HL-60 (cell line): Measurements from ENCODE around the gene KISS1R.

Experiments
- DNase-seq, 2 experiments: peaks; one replicate each; pipeline ENCODE4 v3.0.0-alpha.2; 2010 to 2020; ENCODE audit warnings: low read depth in 1 of 2, low spot score in 1 of 2
- H3K27ac ChIP-seq: fragments of 250-450 bp; sonication (Bioruptor Pico); replicated peaks from 2 replicates; pipeline ENCODE4 v1.5.1; 2020; ENCODE audit warnings: mild to moderate bottlenecking, moderate library complexity
- H3K27me3 ChIP-seq: fragments of 250-450 bp; sonication (Bioruptor Pico); 2 replicates; pipeline ENCODE4 v1.5.1; 2021; ENCODE audit warnings: mild to moderate bottlenecking, moderate library complexity; ENCODE audit not compliant: insufficient read depth, poor library complexity, severe bottlenecking
- H3K4me3 ChIP-seq: replicated peaks from 2 replicates; pipeline ENCODE4 v1.5.1; 2011; ENCODE audit warnings: mild to moderate bottlenecking, control low read depth, low read length; ENCODE audit not compliant: insufficient read depth
- CTCF ChIP-seq: IDR thresholded peaks from one replicate; pipeline ENCODE4 v1.5.1; 2011; ENCODE audit warnings: low read length, control low read depth, inconsistent platforms; ENCODE audit not compliant: insufficient read depth
- GABPA ChIP-seq: IDR thresholded peaks from 2 replicates; pipeline ENCODE4 v1.6.1; 2012; ENCODE audit warnings: low read depth
- POLR2AphosphoS5 ChIP-seq: IDR thresholded peaks from 2 replicates; pipeline ENCODE4 v1.6.1; 2012; ENCODE audit warnings: low read depth
- SPI1 ChIP-seq: IDR thresholded peaks from 2 replicates; pipeline ENCODE4 v1.6.1; 2012; ENCODE audit warnings: low read depth, mild to moderate bottlenecking, borderline replicate concordance
- TF ChIP-seq, protein P1 (sequence below): IDR thresholded peaks from 2 replicates; pipeline ENCODE4 v1.6.1; 2012; ENCODE audit warnings: low read depth; ENCODE audit not compliant: insufficient replicate concordance

The KISS1R gene

GRCh38 chr19:900043-900301 is 17.2 kb upstream of the KISS1R start:
- no peak overlapping the region for H3K27ac ChIP-seq
- DNase-seq = no peak
- TF ChIP-seq GABPA (no peak), POLR2AphosphoS5 (no peak), CTCF (no peak), SPI1 (no peak)
- TF ChIP-seq, protein P1, sequence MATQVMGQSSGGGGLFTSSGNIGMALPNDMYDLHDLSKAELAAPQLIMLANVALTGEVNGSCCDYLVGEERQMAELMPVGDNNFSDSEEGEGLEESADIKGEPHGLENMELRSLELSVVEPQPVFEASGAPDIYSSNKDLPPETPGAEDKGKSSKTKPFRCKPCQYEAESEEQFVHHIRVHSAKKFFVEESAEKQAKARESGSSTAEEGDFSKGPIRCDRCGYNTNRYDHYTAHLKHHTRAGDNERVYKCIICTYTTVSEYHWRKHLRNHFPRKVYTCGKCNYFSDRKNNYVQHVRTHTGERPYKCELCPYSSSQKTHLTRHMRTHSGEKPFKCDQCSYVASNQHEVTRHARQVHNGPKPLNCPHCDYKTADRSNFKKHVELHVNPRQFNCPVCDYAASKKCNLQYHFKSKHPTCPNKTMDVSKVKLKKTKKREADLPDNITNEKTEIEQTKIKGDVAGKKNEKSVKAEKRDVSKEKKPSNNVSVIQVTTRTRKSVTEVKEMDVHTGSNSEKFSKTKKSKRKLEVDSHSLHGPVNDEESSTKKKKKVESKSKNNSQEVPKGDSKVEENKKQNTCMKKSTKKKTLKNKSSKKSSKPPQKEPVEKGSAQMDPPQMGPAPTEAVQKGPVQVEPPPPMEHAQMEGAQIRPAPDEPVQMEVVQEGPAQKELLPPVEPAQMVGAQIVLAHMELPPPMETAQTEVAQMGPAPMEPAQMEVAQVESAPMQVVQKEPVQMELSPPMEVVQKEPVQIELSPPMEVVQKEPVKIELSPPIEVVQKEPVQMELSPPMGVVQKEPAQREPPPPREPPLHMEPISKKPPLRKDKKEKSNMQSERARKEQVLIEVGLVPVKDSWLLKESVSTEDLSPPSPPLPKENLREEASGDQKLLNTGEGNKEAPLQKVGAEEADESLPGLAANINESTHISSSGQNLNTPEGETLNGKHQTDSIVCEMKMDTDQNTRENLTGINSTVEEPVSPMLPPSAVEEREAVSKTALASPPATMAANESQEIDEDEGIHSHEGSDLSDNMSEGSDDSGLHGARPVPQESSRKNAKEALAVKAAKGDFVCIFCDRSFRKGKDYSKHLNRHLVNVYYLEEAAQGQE = no peak
- no peak overlapping the region for H3K4me3 ChIP-seq
- H3K27me3 ChIP-seq = no peaks in the 10 kb centered on the region

- H3K27me3 ChIP-seq = no peaks in the 10 kb centered on the region
- no peak for DNase-seq
- H3K4me3 ChIP-seq = no peak overlapping the region
- TF ChIP-seq GABPA (no peak), CTCF (no peak), SPI1 (no peak), POLR2AphosphoS5 (no peak)
- TF ChIP-seq, protein P1 = no peak
- no peak overlapping the region for H3K27ac ChIP-seq
These were observed 16.6 kb upstream of the KISS1R start for GRCh38 chr19:900302-901111.

DNA sequence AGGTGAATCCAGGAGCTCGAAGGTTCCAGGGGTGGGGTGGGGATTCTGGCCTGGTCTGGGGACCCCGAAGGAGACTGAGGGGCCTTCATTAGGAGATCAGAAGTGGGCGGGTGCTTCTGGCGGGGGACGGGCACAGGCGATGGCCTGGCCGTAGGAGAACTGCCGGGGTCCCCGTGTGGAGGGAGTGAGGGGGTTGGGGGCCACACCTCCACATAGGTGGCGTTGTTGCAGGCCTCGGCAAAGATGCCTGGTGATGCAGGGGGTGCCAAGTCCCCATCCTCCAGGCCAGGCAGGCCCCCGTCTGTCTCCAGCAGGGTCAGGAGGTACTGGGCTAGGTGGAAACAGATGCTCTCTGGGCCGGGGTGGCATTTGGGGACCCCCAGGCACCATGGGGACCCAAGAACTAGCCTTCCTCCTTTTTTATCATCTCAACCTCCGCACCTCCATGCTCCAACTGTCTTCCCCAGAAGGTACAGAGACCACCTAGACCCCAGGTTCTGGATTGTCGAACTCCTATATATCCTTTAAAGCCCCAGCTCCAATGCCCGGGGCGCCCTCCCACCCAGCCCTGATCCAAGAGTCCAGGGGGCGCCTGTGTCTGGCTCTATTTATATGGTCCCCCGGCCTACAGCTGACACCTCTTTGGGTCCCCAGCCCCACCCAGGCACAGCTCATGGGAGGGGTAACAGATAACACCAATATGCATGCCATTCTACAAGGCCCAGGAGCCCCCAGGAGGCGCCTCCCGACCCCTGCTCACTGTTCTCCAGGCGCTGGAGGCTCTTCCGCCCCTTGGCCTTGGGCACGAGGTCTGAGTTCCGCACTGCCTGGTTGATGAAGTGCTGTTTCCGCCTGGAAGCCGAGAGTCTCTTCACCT is 15.7 kb upstream of the KISS1R start:
- no peak overlapping the region for H3K27ac ChIP-seq
- no peak overlapping the region for H3K4me3 ChIP-seq
- DNase-seq = no peak
- TF ChIP-seq POLR2AphosphoS5 (no peak), GABPA (no peak), CTCF (no peak), SPI1 (no peak)
- TF ChIP-seq, protein P1 = no peak
- no peaks in the 10 kb centered on the region for H3K27me3 ChIP-seq
